NCI-H1048 (cell line): ENCODE data around the gene VCX3B.
"Not testable (repeated sequence)": the region's sequence is repeated elsewhere in the genome, so short reads cannot be mapped to it uniquely, and the experiment has no call there.

Experiments
- DNase-seq: peaks from one replicate; lab custom pipeline; 2025; lab: John Stamatoyannopoulos, UW

VCX3B gene

DNA sequence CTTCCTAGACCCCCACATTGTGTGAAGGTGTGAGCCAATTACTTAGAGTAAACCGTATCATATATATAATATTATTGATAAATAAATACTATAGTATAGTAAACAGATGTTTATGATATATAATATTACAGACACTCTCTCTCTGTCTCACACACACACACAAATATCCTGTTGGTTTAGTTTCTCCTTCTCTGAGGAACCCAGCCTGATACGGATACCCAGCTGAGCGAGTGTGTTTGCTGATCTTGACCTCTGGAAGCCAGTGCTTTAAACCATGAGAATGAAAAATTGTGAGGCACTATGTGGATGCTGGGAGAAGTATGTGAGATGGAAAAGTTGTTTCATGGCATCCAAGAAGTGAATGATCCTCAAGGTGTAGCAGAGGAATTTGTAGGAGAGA is at the start of gene VCX3B:
Gene VCX3B, plus strand, starts transcription at position 301 of the 400 bp plus-strand sequence. CDS start 621 bp downstream, outside the sequence.
- not testable (repeated sequence) for DNase-seq

DNA sequence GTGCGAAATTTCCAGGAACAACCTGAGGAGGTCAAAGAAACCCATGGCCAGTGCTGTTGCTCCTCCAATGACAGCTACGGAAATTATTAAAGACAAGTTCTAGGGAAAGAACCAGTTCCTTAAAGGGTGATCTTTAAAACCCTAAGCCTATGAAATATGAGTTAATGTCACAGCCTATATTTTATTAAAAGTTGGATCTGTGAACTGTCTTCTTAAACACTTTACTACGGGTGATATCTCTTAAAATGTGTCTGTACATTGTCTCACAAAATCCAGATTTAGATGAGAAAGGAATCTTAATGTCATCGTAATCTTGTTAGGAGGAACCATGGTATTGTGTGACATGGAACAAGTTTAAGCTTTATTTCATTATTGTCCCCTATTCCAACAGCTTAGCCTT is 46.3 kb upstream of the VCX3B start:
- DNase-seq: no peak

DNA sequence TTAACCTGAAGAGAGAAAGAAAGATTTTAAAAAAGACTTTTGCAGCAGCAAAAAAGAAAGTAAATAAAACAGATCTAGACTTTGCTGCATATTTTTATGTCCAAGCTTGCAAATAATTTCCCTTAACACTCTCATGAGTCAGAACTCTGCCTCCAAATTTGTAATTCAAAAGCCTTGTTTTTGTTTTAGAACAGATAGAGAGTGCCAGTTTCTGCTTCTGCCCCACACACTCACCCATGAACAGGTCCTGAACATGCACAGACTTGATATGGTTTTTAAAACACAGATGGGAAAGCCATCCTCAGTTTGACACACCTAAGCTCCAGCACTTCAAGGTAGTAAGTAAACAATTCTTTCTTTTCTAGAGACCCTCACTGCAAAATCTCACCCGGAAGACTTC is 39.7 kb upstream of the VCX3B start:
- no peak for DNase-seq

DNA sequence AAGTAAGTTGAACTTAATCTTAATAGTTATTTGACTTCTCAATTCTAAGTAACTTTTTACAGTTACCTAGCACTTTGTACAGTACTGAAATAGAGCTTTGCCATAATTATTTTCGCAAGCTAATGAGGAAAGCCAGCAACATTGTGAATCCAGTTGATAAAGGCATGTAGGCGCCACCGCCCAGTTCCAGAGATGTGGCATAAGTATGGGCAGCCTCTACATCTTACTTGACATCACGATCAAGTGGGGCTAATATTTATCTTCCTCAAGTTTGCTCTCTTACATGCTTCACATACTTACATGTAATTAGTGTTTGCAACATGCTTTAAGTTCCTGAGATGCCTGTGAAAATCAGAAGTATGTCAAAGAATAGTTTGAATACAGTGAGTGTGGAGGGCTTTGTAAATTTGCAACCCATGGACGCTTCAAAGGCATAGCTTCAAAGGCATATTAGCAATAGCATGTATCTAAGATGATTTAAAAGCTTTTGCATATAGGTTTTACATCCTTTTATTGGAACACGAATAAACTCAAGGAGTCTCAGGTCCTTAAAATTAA is 34.9 kb upstream of the VCX3B start:
- no peak for DNase-seq

DNA sequence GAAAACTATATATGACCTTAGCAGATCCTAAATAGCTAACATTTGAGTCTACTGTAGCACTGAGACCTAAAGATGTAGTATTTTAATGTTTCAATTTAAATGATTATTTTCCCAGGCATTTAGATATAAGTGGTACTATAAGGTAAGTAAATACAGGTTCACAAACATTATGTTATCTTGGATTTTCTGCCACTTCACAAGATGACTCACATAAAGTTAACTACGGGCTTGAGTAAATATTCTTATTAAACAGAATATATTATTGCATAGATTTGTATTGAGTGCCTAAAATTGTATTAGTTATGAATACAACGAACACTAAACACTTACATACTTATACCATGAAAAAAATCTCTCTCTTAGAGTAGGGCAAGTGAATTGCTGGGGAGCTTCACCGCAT is 34.2 kb upstream of the VCX3B start:
- no peak for DNase-seq

DNA sequence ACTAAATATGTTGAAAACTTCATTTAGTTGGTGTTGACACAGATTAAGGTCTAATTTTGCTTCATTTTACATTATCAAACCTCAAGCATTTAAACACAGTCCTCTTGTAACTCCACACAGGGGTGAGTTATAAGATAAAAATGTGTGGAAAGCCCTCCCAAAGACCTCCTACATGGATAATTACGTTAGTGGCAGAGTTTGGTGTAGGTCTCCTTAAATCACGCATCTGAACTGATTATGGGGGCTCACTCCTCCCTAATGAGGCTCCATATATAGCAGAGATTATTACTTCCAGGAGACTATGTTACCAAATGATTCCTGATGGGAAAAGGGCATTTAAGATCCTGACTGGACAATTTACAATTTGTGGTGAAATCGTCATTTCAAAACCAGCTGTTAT is 32.2 kb upstream of the VCX3B start:
- no peak for DNase-seq

DNA sequence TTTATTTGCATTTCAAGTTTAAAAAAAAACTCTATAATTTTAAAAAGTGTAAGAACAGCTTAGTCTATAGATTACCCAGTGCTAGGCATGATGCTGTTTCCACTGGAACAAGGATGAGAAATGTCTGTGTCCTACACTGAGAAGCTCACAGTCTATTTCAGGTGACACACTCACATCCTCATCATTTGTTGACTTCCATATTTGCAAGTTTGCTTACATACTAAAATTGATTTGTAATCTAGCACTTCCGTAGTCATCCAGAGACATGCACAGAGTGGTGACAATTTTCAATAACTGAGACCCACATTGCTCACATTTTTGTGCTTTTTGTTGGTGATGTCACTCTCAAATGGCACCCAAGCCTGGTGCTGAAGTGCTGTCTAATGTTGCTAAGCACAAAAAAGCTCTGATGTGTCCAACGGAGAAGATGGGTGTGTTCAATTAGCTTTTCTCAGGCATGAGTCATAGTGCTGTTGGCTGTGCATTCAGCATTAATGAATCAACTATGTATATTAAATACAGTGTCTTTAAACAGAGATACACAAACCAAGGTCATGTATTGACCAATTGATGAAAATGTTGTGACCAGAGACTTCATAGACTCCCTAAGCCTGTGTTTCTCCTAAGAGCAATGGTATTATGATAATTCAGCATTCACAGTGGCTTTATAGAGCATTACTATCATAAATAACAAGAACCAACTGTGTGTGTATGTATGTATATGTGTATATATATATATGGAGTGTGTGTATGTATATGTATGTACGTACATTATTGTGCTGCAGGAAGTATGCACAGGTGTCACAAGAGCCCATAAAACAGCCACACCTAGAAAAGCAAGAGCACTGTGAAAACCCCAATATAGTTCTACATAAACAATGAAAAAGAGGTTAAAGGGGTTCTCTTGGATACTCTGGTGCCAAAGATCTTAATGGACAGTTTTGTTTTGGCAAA is 31.2 kb upstream of the VCX3B start:
- no peak for DNase-seq

DNA sequence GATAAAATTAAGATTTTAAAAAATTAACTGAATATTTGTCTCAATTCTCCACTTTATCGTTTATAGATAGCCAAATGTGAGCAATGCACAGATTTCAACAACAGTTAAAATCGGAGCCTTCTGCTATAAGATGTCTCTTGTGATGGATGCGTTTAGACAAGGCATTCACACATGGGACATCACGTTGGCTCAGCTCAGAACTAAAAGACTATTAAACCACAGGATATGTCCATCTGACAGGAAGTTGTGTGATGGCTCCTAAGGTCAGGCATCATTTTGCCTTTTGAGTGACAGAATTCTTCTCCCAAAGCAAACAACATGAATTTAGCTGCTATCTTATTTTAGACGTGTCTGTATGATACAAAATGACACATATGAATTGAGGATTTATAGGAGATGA is 17.3 kb upstream of the VCX3B start:
- DNase-seq: no peak

DNA sequence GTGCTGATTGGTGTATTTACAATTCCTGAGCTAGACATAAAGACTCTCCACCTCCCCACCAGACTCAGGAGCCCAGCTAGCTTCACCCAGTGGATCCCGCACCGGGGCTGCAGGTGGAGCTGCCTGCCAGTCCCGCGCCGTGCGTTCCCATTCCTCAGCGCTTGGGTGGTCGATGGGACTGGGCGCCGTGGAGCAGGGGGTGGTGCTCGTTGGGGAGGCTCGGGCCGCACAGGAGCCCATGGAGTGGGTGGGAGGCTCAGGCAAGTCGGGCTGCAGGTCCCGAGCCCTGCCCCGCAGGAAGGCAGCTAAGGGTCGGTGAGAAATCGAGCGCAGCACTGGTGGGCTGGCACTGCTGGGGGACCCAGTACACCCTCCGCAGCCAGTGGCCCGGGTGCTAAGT is 12.3 kb upstream of the VCX3B start:
- not testable (repeated sequence) for DNase-seq

DNA sequence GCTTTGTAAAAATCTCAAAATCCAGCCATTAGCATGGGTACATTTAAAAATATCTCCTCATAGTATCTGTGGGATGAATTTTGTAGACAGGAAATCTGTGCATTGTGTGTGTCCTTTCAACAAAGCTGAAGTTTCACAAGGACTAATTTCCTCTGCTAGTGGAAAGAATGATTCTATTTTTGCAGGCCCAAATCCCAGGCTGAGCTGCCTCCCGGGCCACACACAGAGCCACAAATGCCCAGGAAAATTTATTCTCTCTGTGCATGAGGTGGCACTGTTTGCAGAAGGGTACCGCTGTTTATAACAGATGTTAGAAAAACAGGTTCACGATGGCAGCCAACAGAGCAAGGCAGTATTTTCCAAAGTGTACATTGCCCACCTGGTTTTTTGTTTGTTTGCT is 11.0 kb upstream of the VCX3B start:
- DNase-seq: no peak

DNA sequence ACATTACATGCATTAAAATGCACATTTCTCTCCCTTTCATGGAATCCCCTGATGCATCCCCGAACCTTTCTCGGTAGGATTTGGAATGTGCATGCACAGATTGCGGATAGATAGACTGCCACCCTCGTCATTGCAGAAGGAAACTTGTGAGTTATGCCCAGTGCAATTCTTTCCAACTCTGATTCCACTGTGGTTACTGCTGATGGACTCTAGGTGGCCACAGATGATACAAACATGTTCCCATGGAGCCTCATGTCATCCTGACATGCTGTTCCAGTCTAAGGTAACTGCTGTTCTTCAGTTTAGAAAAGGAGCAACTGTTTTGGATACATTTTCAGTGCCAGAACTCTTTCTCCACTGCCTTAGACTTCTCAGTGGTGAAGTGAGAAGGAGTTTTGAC is 9.1 kb upstream of the VCX3B start:
- no peak for DNase-seq

DNA sequence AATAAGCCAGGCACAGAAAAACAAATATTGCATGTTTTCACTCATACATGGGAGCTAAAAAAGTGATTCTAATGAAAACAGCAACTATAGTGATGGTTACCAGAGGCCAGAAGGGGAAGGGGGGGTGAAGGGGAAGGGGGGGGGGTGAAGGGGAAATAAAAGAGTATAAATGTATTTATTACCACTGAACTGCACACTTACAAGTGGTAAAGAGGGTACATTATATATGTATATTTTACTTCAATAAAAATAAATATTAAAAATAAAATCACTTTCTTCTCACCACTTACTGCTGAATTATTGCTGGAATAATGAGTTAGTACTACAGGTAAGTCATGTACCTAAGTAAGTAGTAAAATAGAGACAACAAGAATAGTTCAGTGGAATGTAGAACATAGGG is 2.1 kb upstream of the VCX3B start:
- no peak for DNase-seq

DNA sequence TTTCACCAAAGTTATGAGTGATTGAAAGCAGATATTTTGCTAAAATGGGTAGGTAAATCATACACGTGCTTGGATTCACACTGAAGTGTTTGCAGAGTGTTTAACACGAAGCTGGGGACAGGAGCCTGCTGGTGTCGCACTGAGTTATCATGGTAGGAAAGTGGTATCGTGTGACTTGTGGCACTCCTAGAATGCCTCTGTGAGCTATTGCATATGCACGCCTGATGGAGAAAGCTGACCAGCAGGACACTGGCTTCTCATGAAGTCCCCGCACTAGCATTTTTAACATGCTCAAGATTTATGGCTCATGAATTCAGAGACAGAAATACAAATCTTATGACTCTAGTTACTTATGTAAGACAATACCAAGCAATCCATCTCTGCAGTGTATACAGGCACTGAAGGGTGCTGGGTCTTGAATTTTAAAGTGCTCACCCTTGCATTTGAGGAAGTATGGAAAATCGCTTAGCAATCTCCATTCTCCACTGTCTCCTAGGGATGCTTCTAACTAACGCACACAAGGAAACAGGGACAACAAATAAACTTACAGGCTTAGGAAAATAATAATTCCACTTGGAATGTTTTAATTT is 19.8 kb downstream of the VCX3B start:
- DNase-seq: no peak

DNA sequence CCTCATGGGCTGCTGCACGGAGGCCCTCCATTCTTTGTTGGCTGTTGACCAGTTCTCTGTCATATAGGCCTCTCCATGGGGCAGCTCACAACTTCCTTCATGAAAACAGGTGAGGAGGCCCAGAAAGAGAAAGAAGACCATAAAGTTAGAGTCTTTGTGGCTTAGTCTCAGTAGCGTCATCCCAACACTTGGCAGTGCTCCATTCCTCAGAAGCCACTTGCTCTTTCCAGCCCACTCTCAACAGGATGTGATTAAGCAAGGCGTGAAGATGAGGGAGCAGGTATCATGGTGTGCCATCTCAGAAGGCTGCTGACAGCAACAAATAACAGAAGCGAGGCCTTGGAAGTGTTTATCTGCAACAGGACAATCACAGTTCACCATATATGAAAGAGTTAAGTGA is 30.4 kb downstream of the VCX3B start:
- DNase-seq: not testable (repeated sequence)

DNA sequence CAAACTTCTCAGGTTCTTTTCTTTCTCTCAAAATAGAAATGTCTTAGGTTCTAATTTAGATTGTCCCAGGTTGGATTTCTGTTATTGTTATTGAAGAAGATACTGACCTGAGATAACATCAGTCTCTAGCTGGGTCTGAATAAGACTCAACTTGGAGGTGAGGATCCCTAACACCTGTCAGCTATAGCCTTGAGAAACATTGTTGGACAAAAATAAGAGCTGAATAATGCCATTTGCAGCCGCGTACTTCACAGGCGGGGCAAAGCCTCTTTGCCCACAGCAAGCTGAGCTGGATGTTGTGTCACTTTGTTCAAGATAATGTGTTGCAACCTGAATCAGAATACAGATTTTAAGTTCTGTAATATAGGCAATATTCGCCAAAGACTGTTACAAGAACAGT is 35.6 kb downstream of the VCX3B start:
- DNase-seq: no peak

DNA sequence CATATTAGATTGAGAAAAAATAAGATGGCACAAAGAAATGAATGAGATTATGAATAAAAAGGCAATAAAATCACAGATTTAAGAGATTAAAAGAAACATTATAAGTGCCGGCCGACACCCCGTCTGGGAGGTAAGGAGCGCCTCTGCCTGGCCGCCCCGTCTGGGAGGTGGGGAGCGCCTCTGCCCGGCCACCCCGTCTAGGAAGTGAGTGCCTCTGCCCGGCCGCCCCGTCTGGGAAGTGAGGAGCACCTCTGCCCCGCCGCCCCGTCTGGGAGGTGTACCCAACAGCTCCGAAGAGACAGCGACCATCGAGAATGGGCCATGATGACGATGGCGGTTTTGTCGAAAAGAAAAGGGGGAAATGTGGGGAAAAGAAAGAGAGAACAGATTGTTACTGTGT is 37.5 kb downstream of the VCX3B start:
- DNase-seq: not testable (repeated sequence)

DNA sequence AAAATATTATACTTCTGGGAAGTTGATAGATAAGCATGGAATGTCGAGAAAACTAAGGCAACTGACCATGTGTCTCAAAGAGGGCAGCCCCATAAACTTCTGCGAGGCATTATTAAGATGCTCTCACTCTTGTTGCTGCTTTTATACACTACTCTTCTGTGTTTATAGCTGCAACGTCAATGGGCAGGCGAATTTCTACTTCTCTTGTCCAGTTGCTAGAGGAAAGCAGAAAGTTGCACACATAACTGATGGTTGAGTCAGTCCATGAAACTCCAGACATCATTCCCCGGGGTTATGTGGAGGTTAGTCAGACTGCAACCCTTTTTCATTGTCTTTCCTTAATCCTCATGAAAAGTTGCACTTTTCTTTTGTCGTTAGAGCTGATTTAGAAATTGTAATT is 39.8 kb downstream of the VCX3B start:
- no peak for DNase-seq
